Measurements from ENCODE around the gene C9orf43.

C9orf43 gene

DNA sequence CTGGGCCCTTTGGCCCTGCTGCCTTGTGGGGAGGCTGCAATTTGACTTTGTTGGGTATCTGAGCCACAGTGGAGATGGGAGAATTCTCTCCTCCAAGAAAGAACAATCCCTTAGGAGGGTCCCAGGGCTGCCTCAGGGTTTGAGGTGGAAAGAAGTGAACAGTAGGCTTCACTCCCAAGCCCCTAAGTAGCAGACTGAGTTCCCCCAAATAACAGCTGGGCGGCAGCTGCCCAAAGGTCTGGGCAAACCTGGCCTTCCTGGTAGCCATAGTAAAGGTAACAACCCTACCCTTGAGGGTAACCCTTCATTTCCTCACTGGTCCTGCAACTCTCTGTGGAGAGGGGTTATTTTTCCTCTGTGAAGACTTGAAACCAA lies 53.7 kb downstream of the C9orf43 start:
- Mint-ChIP-seq H3K36me3 (no peaks in the 10 kb centered on the region), H3K4me1 (no peaks in the 10 kb centered on the region), H3K27me3 (no peaks in the 10 kb centered on the region), H3K27ac (no peak overlapping the region), H3K4me3 (no peak overlapping the region), H3K9me3 (no peaks in the 10 kb centered on the region)

DNA sequence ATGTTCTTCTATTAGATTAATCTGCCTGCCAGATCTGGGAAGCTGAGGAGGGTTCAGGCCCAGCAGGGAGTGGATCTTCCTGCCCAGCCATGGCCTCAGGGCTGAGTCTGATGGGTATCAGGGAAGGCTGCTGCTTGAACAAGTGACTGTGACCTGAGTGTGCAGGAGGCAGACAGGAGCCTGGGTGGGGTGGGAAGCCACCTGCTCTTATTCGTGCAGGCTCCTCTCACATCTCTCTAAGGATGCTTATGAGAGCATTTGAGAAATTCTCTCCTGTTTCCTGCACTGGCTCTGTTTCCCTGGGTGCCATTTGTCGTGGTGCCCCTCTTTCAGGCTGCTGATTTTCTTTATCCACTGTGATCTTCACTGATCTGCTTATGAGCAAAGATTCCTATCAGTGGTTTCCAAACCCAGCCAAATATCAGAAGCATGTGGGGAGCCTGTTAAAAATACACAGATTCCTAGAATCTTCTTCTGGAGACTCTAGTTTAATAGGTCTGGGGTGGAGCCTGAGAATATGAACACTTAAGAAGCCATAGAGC lies 55.1 kb downstream of the C9orf43 start:
- Mint-ChIP-seq H3K4me1 (no peaks in the 10 kb centered on the region), H3K36me3 (no peaks in the 10 kb centered on the region), H3K9me3 (no peaks in the 10 kb centered on the region), H3K27ac (no peak overlapping the region), H3K27me3 (no peaks in the 10 kb centered on the region), H3K4me3 (no peak overlapping the region)

DNA sequence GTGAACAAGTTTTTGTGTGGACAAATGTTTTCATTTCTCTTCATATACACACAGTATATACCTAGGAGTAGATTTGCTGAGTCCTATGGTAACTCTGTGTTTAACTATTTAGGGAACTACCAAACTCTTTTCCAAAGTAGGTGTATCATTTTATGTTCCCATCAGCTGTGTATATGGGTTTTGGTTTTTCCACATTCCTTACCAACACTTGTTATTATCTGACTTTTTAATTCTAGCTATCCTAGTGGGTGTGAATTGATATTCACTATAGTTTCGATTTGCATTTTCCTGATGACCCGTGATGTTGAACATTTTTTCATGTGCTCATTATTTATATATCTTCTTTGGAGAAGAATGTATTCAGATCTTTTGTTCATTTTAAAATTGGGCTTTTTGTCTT lies 56.6 kb downstream of the C9orf43 start:
- Mint-ChIP-seq H3K4me1 (no peaks in the 10 kb centered on the region), H3K9me3 (no peaks in the 10 kb centered on the region), H3K27ac (no peak overlapping the region), H3K36me3 (no peaks in the 10 kb centered on the region), H3K27me3 (no peaks in the 10 kb centered on the region), H3K4me3 (no peak overlapping the region)

DNA sequence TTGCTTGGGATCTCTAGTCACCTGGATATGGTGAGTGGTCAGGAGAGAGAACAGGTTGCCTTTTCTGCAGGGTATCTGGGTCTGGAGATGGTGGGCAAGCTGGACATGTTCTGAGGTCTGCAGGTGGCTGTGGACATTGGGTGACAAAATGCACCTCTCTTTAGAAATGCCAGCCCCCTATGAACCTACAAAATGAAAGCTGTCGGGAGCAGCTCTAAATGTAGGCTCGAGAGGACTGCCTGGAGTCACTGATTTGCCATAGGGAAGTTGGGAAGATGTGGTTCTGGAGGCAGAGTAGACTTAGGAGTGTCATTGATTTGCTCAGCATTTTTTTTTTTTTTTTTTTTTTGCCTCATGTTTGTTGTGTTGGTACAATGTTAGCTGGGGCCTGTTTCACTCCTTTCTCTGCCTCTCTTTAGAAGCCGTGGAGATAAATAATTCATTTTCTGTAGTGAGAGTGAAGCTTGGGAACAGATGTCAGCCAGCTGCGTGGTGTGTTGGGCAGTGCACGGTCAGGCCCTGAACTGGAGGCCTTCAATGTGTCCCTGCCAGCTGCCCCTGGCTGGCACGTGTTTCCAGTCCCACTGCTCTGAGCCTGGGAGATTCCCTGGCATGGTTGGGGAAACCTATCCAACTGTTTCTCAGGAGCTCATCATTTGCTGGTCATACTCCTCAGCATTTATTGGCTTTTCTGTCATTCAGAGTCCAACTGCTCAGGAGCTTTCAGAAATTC lies 58.3 kb downstream of the C9orf43 start:
- Mint-ChIP-seq H3K27me3 (no peaks in the 10 kb centered on the region), H3K36me3 (no peaks in the 10 kb centered on the region), H3K4me1 (no peaks in the 10 kb centered on the region), H3K4me3 (no peak overlapping the region), H3K9me3 (no peaks in the 10 kb centered on the region), H3K27ac (no peak overlapping the region)

DNA sequence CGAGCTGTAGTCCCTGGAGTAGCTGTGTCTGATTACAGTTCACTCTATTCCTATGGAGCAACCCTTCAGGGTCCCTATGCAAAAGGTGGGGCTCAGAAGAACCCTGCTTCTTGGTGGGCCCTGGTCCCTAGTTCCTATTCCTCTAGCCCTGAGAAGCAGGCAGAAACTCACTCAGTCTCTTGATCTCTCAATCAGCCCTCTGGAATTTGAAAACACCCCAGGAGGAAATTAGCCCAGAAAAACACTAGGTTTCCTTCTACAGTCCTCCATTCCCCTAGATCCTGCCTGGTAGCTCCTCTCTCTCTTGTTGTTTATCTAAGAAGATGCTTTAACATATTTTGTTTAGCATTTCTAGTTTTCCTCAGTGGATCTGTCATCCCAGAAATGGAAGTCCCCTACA lies 60.6 kb downstream of the C9orf43 start:
- Mint-ChIP-seq H3K27me3 (no peaks in the 10 kb centered on the region), H3K9me3 (no peaks in the 10 kb centered on the region), H3K27ac (no peak overlapping the region), H3K4me1 (no peaks in the 10 kb centered on the region), H3K36me3 (no peaks in the 10 kb centered on the region), H3K4me3 (no peak overlapping the region)

DNA sequence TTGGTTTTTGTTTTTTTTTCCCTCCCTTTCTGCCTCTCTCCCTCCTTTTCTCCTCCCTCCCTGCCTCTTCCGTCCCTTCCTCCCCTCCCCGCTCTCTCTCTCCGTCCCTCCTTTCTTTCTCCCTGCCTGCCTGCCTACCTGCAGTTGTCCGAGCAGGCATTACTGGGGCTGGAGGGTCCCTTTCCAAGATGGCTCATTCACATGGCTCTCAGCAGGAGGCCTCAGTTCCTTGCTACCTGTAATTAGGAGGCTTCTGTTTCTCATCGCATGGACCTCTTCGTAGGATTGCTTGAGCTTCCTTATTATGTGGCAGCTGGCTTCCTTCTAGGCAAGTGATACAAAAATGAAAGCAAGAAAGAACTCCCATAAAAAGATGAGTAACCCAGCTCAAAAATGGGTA lies 61.0 kb downstream of the C9orf43 start:
- Mint-ChIP-seq H3K27me3 (no peaks in the 10 kb centered on the region), H3K4me1 (no peaks in the 10 kb centered on the region), H3K9me3 (no peaks in the 10 kb centered on the region), H3K27ac (no peak overlapping the region), H3K4me3 (no peak overlapping the region), H3K36me3 (no peaks in the 10 kb centered on the region)

GRCh38 chr9:113472199-113472598 lies 61.7 kb downstream of the C9orf43 start:
- Mint-ChIP-seq H3K4me3 (no peak overlapping the region), H3K4me1 (no peaks in the 10 kb centered on the region), H3K27me3 (no peaks in the 10 kb centered on the region), H3K27ac (no peak overlapping the region), H3K9me3 (no peaks in the 10 kb centered on the region), H3K36me3 (no peaks in the 10 kb centered on the region)

DNA sequence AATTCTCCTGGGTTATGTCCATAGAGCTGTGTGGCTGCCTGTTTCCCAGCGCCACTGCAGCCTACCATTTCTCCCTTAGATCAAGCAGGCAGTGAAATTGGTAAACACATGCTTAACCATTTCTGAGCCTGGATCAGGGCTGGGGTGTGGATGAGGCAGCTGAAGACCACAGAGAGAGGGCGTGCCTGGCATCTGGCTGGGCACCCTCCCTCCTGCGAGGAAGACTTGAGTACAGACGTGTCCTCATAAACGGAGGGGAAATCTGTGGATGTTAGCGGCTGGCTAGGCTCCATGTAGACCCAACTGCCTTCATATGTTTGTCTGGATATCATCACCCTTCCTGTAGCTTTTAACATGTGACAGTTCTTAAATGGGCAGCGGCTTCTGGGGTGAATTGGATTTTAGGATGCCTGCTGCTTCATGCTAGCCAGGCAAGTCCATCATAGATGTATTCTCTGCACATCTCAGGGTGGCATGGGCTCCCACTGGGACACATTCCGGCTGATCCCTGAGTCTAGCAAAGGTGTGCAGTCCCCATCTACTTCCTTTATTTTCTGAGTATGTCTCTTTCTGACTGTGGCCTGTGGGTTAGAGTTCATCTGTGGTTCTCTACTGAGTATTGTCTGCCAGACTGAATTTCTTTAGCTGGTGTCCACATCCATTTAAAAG lies 63.9 kb downstream of the C9orf43 start:
- Mint-ChIP-seq H3K36me3 (no peaks in the 10 kb centered on the region), H3K27ac (no peak overlapping the region), H3K27me3 (no peaks in the 10 kb centered on the region), H3K4me1 (peaks cover 8% of the 10 kb centered on the region), H3K9me3 (no peaks in the 10 kb centered on the region), H3K4me3 (no peak overlapping the region)

- Mint-ChIP-seq H3K27me3 (no peaks in the 10 kb centered on the region), H3K27ac (no peak overlapping the region), H3K4me1 (peaks cover 13% of the 10 kb centered on the region), H3K36me3 (no peaks in the 10 kb centered on the region), H3K9me3 (no peaks in the 10 kb centered on the region), H3K4me3 (no peak overlapping the region)
These were observed 64.5 kb downstream of the C9orf43 start for GRCh38 chr9:113475031-113475430.

GRCh38 chr9:113475992-113476391 lies 65.4 kb downstream of the C9orf43 start:
- H3K9me3 Mint-ChIP-seq, result no peaks in the 10 kb centered on the region
- no peaks in the 10 kb centered on the region for H3K36me3 Mint-ChIP-seq
- H3K4me3 Mint-ChIP-seq, result no peak overlapping the region
- H3K27ac Mint-ChIP-seq, result no peak overlapping the region
- peaks cover 13% of the 10 kb centered on the region for H3K4me1 Mint-ChIP-seq
- H3K27me3 Mint-ChIP-seq, result no peaks in the 10 kb centered on the region

- Mint-ChIP-seq H3K27me3 (no peaks in the 10 kb centered on the region), H3K36me3 (no peaks in the 10 kb centered on the region), H3K9me3 (no peaks in the 10 kb centered on the region), H3K4me3 (no peak overlapping the region), H3K27ac (no peak overlapping the region), H3K4me1 (peaks cover 13% of the 10 kb centered on the region)
These were observed 66.0 kb downstream of the C9orf43 start for GRCh38 chr9:113476511-113476916.

- H3K27me3 Mint-ChIP-seq, result no peaks in the 10 kb centered on the region
- H3K36me3 Mint-ChIP-seq, result no peaks in the 10 kb centered on the region
- H3K4me3 Mint-ChIP-seq, result no peak overlapping the region
- H3K27ac Mint-ChIP-seq, result no peak overlapping the region
- H3K9me3 Mint-ChIP-seq, result no peaks in the 10 kb centered on the region
- H3K4me1 Mint-ChIP-seq, result peaks cover 13% of the 10 kb centered on the region
These were observed 66.5 kb downstream of the C9orf43 start for GRCh38 chr9:113477058-113477457.

GRCh38 chr9:113477661-113478060 lies 67.1 kb downstream of the C9orf43 start:
- Mint-ChIP-seq H3K4me1 (peaks cover 13% of the 10 kb centered on the region), H3K27me3 (no peaks in the 10 kb centered on the region), H3K9me3 (no peaks in the 10 kb centered on the region), H3K4me3 (no peak overlapping the region), H3K36me3 (no peaks in the 10 kb centered on the region), H3K27ac (no peak overlapping the region)

DNA sequence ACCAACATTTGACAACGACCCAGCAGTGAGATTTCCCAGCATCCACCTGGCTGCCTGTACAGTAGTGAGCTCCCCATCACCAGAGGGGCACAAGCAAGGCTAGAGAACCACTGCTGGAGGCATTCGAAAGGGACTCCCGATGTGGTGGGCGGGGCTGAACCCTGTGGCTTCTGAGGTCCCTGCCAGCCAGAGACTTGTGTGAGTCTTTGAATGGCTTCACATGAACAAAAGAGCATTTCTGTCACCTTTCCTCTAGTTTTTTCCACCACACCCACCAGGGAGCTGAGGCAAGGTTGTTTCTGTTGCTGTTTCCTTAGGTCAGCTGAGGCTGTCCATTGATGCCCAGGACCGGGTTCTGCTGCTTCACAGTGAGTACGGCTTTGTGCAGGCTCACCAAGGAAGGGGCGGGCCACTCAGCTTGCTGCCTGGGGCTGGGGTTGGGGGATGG lies 68.7 kb downstream of the C9orf43 start:
- Mint-ChIP-seq H3K36me3 (no peaks in the 10 kb centered on the region), H3K27ac (no peak overlapping the region), H3K27me3 (no peaks in the 10 kb centered on the region)

More for the DNA sequence above, 68.7 kb downstream of the C9orf43 start:
- no peak overlapping the region for H3K4me3 Mint-ChIP-seq
- no peaks in the 10 kb centered on the region for H3K9me3 Mint-ChIP-seq
- peaks cover 13% of the 10 kb centered on the region for H3K4me1 Mint-ChIP-seq

Measured in activated naive CD4-positive, alpha-beta T cell treated with anti-CD3 and anti-CD28 coated beads, Interleukin-2, amount 50 U/mL, for 24 hours (primary cell).